HG02571 (cell line): ENCODE results near the gene PAQR8.

Experiments used
- ATAC-seq: cut with Tn5 transposase; IDR thresholded peaks from one replicate; pipeline ENCODE4 v1.9.1; 2021; ENCODE audit warnings: mild to moderate bottlenecking, moderate library complexity; ENCODE audit not compliant: unreplicated experiment

PAQR8 gene

GRCh38 chr6:52346503-52346902 is 15.4 kb upstream of the PAQR8 start:
- no peak for ATAC-seq

- no peak for ATAC-seq
Measured at GRCh38 chr6:52347818-52348217, 14.1 kb upstream of the PAQR8 start.

- no peak for ATAC-seq
Measured at GRCh38 chr6:52351879-52352238, 10.1 kb upstream of the PAQR8 start.

- peak; percentile 80 for ATAC-seq
Measured at GRCh38 chr6:52352239-52353018, 9.5 kb upstream of the PAQR8 start.

- ATAC-seq: no peak
Measured at GRCh38 chr6:52356017-52356416, 5.9 kb upstream of the PAQR8 start.

GRCh38 chr6:52359403-52359802 is 2.5 kb upstream of the PAQR8 start:
- no peak for ATAC-seq

GRCh38 chr6:52360028-52360427 is 1.9 kb upstream of the PAQR8 start:
- no peak for ATAC-seq

- no peak for ATAC-seq
Measured at GRCh38 chr6:52360601-52361413, 1.1 kb upstream of the PAQR8 start.

GRCh38 chr6:52361414-52361944 is 472 bp upstream of the PAQR8 start:
- peak; percentile 6 for ATAC-seq

- peak; percentile 42 for ATAC-seq
Measured at GRCh38 chr6:52362443-52363227, 684 bp downstream of the PAQR8 start.

DNA sequence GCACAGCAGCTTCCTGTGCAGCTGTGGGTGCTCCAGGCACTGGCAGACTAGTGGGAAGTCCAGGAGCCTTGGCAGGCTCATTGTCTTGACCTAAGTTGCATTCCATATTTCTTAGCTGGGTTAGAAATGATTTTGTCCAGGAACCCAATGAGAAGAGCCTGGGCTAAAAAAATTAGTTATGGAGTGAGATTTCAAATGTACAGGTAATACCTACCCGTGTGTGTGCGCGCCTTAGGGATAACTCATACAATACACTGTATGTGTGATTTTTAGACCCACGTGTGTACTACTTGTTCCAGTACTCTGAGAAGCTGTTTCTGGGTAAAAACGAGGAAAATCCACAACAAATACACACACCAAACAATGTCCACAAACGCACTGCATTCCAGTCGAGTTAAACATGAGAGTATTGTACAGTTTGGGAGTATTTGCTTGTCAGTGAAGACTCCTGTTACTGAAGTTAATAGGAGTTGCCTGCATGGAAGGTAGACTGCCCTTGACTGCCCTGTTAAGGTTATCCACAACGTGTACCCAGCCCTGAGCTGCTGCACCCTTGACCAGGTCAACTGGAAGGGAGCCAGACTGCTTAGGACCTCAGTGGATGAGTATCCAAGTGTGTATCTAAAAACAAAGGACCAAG is 1.4 kb downstream of the PAQR8 start:
- no peak for ATAC-seq

DNA sequence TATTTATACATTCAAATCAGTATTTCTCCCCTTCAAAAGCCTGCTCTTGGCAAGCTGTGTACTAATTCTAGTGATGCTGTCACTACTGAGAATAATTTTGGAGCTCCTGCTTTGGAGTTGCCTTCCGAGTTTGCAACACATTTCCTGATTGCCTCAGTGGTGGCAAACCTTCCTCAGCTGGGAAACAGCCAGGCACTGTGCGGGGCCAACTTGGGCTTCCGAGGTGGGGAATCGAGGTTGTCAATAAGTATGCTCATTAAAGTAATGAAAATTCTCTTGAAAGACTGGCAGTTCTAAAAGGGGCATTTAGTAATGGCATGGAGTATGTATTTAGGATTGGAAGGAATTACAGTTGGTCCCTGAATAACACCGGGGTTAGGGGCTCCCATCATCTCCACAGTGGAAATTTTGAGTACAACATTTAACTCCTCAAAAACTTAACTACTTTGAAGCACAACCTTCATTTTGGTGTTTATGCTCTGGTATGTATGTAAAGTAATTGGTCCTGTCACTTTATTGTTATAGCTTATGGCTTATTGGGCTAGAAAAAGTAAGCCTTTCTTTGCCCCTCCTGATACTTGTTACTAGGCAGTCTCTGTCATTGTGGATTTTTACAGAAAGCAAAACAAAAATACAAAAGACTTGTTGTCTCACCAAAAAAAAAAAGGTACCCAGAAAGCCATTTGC is 2.7 kb downstream of the PAQR8 start:
- no peak for ATAC-seq

- no peak for ATAC-seq
Measured at GRCh38 chr6:52365317-52365716, 3.4 kb downstream of the PAQR8 start.

DNA sequence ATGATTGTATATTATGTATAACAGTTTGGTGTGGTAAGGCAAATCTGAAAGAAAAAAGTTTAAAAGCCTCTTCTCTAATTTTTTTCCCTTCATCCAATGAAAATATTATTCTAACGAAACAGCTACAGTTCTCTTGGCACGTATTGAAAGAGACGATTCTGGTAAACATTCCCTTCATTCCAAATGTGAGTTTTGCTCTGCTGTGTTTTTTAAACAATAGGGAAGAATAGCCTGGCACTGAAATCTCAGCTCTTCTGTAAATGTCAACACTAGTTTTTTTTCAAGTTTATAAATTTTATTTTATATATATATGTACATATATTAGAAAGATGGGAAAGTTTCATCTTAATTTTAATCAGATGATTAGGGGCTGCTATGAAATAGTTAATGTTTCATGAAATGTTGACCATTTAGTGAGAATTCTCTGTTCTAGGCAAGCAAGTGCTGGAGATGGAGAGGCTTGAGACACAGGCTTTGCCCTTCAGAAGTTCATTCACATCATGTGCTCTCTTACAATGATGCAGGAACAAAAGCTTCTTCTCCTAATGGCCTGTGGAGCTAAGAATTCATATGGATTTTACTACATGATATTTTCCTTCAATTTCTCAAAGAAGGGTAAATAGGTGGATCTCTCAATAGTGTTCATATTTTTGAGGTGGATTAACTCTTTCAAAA is 4.1 kb downstream of the PAQR8 start:
- ATAC-seq: no peak

DNA sequence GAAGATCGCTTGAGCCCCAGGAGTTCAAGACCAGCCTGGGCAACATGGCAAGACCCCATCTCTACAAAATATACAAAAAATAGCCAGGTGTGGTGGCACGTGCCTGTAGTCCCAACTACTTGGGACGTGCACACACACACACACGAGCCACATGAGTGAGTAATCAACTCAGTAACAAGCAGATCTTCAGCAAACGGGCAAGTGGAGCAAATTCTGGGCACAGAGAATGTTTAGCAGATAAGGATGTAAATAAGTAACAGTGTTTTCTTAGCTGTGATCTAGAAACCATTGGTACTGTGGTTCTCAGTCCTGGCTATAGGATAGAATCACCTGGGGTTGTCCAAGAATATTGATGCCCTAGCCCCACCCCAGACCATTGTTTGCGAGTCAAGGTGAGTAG is 6.1 kb downstream of the PAQR8 start:
- no peak for ATAC-seq

- no peak for ATAC-seq
Measured at GRCh38 chr6:52369234-52369633, 7.3 kb downstream of the PAQR8 start.

- ATAC-seq: no peak
Measured at GRCh38 chr6:52371656-52372191, 9.8 kb downstream of the PAQR8 start.

DNA sequence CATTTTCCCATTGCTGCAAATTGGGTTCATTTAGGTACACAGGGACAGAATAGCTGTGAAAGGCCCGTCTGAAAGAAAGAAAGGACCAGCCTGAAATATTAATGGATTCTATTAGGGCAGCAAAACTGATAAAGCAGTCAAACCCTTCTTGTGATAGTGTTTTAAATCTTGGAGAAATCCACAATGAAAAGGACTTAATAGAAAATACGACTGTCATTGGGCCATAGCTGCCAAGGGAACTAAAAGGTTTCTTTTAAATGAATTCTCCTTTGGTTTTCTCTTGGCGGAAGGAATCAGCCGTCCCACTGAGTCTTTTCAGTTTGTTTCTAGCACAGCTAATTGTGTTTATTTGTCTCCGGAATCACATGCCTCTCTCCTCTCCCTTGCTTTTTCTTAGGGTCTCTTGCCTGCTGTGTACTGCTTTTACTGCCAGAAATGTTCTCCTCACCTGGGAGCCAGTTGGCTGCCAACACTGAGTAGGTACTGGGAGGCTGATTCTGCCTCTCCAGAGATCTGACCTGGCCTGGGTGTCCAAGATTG is 11.3 kb downstream of the PAQR8 start:
- ATAC-seq: no peak

- no peak for ATAC-seq
Measured at GRCh38 chr6:52374247-52374646, 12.3 kb downstream of the PAQR8 start.
